Measurements from ENCODE around the gene AP3B1.
"Not testable (repeated sequence)": the region's sequence is repeated elsewhere in the genome, so short reads cannot be mapped to it uniquely, and the experiment has no call there.

DNA sequence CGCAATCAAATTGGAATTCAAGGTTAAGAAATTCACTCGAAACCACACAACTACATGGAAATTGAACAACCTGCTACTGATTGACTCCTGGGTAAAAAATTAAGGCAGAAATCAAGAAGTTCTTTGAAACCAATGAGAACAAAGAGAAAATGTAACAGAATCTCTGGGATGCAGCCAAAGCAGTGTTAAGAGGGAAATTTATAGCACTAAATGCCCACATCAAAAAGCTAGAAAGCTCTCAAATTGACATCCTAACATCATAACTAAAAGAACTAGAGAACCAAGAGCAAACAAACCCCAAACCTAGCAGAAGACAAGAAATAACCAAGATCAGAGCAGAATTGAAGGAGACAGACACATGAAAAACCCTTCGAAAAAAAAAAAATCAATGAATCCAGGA, 226.9 kb downstream of the AP3B1 start:
- TF ChIP-seq, protein P1, sequence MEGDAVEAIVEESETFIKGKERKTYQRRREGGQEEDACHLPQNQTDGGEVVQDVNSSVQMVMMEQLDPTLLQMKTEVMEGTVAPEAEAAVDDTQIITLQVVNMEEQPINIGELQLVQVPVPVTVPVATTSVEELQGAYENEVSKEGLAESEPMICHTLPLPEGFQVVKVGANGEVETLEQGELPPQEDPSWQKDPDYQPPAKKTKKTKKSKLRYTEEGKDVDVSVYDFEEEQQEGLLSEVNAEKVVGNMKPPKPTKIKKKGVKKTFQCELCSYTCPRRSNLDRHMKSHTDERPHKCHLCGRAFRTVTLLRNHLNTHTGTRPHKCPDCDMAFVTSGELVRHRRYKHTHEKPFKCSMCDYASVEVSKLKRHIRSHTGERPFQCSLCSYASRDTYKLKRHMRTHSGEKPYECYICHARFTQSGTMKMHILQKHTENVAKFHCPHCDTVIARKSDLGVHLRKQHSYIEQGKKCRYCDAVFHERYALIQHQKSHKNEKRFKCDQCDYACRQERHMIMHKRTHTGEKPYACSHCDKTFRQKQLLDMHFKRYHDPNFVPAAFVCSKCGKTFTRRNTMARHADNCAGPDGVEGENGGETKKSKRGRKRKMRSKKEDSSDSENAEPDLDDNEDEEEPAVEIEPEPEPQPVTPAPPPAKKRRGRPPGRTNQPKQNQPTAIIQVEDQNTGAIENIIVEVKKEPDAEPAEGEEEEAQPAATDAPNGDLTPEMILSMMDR (IDR thresholded peaks at IDR 0.05; ENCODE audit: extremely low read depth in 1 of 2, insufficient read depth in 1 of 2, low read depth in 1 of 2, low read length in 2 of 2) = not testable (repeated sequence)
- not testable (repeated sequence) for TF ChIP-seq POLR2A (IDR thresholded peaks at IDR 0.05; ENCODE audit: low read depth, low read length); MYC (IDR thresholded peaks at IDR 0.05; ENCODE audit: low read depth, low read length); POLR2AphosphoS5 (IDR thresholded peaks at IDR 0.05; ENCODE audit: insufficient read depth, low read depth, low read length); FOS (IDR thresholded peaks at IDR 0.05; ENCODE audit: borderline replicate concordance, insufficient read depth, low read length); JUN (IDR thresholded peaks at IDR 0.05; ENCODE audit: borderline replicate concordance, insufficient read depth, insufficient read length, low read depth); EZH2 (IDR thresholded peaks at IDR 0.05; ENCODE audit: borderline replicate concordance, low read depth, low read length, severe bottlenecking); GATA2 (IDR thresholded peaks at IDR 0.05; ENCODE audit: insufficient read depth, insufficient read length, low read depth, low read length)

Measured in endothelial cell of umbilical vein (primary cell).